ENCODE measurements around the gene FIG4.

The FIG4 gene

GRCh38 chr6:109783250-109783986 is 92.3 kb downstream of the FIG4 start:
- no peak overlapping the region for H3K27ac ChIP-seq (ENCODE audit: low read depth, low read length)
- H3K9me3 ChIP-seq (ENCODE audit: insufficient read depth, low read length) = no peaks in the 10 kb centered on the region
- H3K36me3 ChIP-seq (ENCODE audit: low read length) = no peaks in the 10 kb centered on the region

GRCh38 chr6:109787312-109787711 is 96.2 kb downstream of the FIG4 start:
- no peak for TF ChIP-seq CTCF (IDR thresholded peaks at IDR 0.05; ENCODE audit: insufficient read depth, low read length, poor library complexity, severe bottlenecking)
- TF ChIP-seq EZH2phosphoT487 (conservative IDR thresholded peaks at IDR 0.05; ENCODE audit: low read length) = no peak
- no peak overlapping the region for H3K4me3 ChIP-seq (ENCODE audit: insufficient read depth, low read length, poor library complexity, severe bottlenecking)
- no peaks in the 10 kb centered on the region for H3K79me2 ChIP-seq (ENCODE audit: insufficient read depth, low read length)
- no peaks in the 10 kb centered on the region for H4K20me1 ChIP-seq (ENCODE audit: low read depth, low read length)
- H3K9ac ChIP-seq (ENCODE audit: low read length) = no peak overlapping the region
- no peak overlapping the region for H2AFZ ChIP-seq (ENCODE audit: low read depth, low read length, severe bottlenecking)
- H3K27ac ChIP-seq (ENCODE audit: low read depth, low read length) = no peak overlapping the region
- no peaks in the 10 kb centered on the region for H3K27me3 ChIP-seq (ENCODE audit: low read length)
- H3K9me3 ChIP-seq (ENCODE audit: insufficient read depth, low read length) = no peaks in the 10 kb centered on the region
- H3K4me2 ChIP-seq (ENCODE audit: low read depth, low read length, poor library complexity, severe bottlenecking) = no peak overlapping the region
- no peaks in the 10 kb centered on the region for H3F3A ChIP-seq (ENCODE audit: insufficient read depth)
- no peaks in the 10 kb centered on the region for H3K9me2 ChIP-seq (replicated peaks; ENCODE audit: insufficient read depth, low read length)
- H3K36me3 ChIP-seq (ENCODE audit: low read length) = no peaks in the 10 kb centered on the region

More at GRCh38 chr6:109783250-109783986, 92.3 kb downstream of the FIG4 start:
- no peaks in the 10 kb centered on the region for H3F3A ChIP-seq (ENCODE audit: insufficient read depth)
- no peak overlapping the region for H3K4me3 ChIP-seq (ENCODE audit: insufficient read depth, low read length, poor library complexity, severe bottlenecking)
- H3K79me2 ChIP-seq (ENCODE audit: insufficient read depth, low read length) = no peaks in the 10 kb centered on the region
- no peaks in the 10 kb centered on the region for H4K20me1 ChIP-seq (ENCODE audit: low read depth, low read length)
- H3K27me3 ChIP-seq (ENCODE audit: low read length) = no peaks in the 10 kb centered on the region
- no peak overlapping the region for H3K9ac ChIP-seq (ENCODE audit: low read length)
- no peaks in the 10 kb centered on the region for H3K9me2 ChIP-seq (replicated peaks; ENCODE audit: insufficient read depth, low read length)
- H3K4me2 ChIP-seq (ENCODE audit: low read depth, low read length, poor library complexity, severe bottlenecking) = no peak overlapping the region
- H2AFZ ChIP-seq (ENCODE audit: low read depth, low read length, severe bottlenecking) = no peak overlapping the region
- TF ChIP-seq EZH2phosphoT487 (conservative IDR thresholded peaks at IDR 0.05; ENCODE audit: low read length) (no peak), CTCF (IDR thresholded peaks at IDR 0.05; ENCODE audit: insufficient read depth, low read length, poor library complexity, severe bottlenecking) (no peak)

- H2AFZ ChIP-seq (ENCODE audit: low read depth, low read length, severe bottlenecking) = no peak overlapping the region
- TF ChIP-seq CTCF (IDR thresholded peaks at IDR 0.05; ENCODE audit: insufficient read depth, low read length, poor library complexity, severe bottlenecking) (no peak), EZH2phosphoT487 (conservative IDR thresholded peaks at IDR 0.05; ENCODE audit: low read length) (no peak)
- H3K4me3 ChIP-seq (ENCODE audit: insufficient read depth, low read length, poor library complexity, severe bottlenecking) = no peak overlapping the region
- H4K20me1 ChIP-seq (ENCODE audit: low read depth, low read length) = no peaks in the 10 kb centered on the region
- no peak overlapping the region for H3K9ac ChIP-seq (ENCODE audit: low read length)
- no peaks in the 10 kb centered on the region for H3F3A ChIP-seq (ENCODE audit: insufficient read depth)
- H3K79me2 ChIP-seq (ENCODE audit: insufficient read depth, low read length) = no peaks in the 10 kb centered on the region
- no peaks in the 10 kb centered on the region for H3K9me3 ChIP-seq (ENCODE audit: insufficient read depth, low read length)
- H3K27ac ChIP-seq (ENCODE audit: low read depth, low read length) = no peak overlapping the region
- H3K9me2 ChIP-seq (replicated peaks; ENCODE audit: insufficient read depth, low read length) = no peaks in the 10 kb centered on the region
- no peaks in the 10 kb centered on the region for H3K36me3 ChIP-seq (ENCODE audit: low read length)
- no peaks in the 10 kb centered on the region for H3K27me3 ChIP-seq (ENCODE audit: low read length)
- H3K4me2 ChIP-seq (ENCODE audit: low read depth, low read length, poor library complexity, severe bottlenecking) = no peak overlapping the region
Measured at GRCh38 chr6:109788687-109789086, 97.6 kb downstream of the FIG4 start.

All from SU-DHL-6 (cell line).